Left cardiac atrium (tissue), 4 donors: ENCODE data around the gene NFIA. TPM values are rescaled to one million over a fixed set of nuclear protein-coding genes. Genes with fewer than 3 reads are reported as not detected.

ENCODE experiments used
- ATAC-seq, 2 donors: fragments of 200-7000 bp; cut with Tn5 transposase; one replicate each; pipeline ENCODE4 v1.9.1; 2020; ENCODE audit warnings: mild to moderate bottlenecking in 2 of 2, moderate library complexity in 2 of 2
- DNase-seq: peaks from one replicate; pipeline ENCODE4 v3.0.0-alpha.2; 2020
- intact Hi-C, 2 donors: fragments of 100-400 bp; cut with DNase I; formaldehyde crosslinking; loops; one replicate each; pipeline versions ENCODE4 v1.14.1 to v1.15.1; 2022 to 2023
- total RNA-seq, 2 donors: library from RNA; stranded (reverse); fragmentation: NEBNext Ultra II Directional; extraction: Animal tissue kit (Norgen Biotek cat#: 25700); gene quantifications; one replicate each; pipeline ENCODE4 v1.2.1, GENCODE V29; 2021
- donor health status: DM: no; HTN: yes; CAD: no.
- donor health status: DM: no; HTN: yes; CAD: no; lungs with severe emphysema.
- donor health status: DM: yes; HTN: yes; CAD: no.
- donor health status: Dilated cardiomyopathy.

NFIA gene
- total RNA-seq, 2 donors from 2014 or later = 94.1 to 97.8 TPM

GRCh38 chr1:61477301-61477700 is 394.9 kb downstream of the NFIA start:
- ATAC-seq (no peak), DNase-seq (no peak)
- intact Hi-C loops = no loop called here

DNA sequence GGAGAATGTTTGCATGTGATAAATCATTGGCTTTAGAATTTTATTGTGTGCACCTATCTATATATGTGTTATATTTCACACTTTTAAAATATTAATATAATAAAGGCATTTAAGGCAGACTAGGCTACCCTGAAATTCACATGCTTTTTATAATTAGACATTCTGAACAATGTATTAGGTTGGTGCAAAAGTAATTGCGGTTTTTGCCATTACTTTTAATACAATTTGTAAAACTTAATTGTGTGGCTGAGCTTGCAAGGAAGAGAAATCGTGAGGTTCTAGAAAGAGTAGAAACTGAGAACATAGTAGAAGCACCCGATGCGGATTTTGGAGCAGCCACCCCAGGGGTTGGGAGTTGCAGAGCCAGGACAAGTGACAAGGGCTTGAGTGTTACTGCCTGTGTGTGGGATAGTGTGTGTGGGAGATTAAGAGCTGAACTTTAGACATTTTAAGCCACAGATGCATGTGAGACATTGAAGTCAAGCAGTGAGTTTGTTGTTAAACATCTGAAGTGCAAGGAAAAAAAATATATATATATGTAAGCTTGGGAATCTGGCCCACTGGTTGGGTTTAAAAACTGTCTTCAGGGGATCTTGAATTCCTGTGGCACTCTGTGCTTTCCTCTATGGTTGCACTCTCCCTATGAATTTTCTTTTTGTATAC is 398.0 kb downstream of the NFIA start:
- no peak for ATAC-seq
- intact Hi-C loops = loop anchor here in 1 of 2 donors (10.0 kb wide), 1 partner anchor 154 kb away; no protein-coding TSS in a partner anchor
- DNase-seq = no peak

DNA sequence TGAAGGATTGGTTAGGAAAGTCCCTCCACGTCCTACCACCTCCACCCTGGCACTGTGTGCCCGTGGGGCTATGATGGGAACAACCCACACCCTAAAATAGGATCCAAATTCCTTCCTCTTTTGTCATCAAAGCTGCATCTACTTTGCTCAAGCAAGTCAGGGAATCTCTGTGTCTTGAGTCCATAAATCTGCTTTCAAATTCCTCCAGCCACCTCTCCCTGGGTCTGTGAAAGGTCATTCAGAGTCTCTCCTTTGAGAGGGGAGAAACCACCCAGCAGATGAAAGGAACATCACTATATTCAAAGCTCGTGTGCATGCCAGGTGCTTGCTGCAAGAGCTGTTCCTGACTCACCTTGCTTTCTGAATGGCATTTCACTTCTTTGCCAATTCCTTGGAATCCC is 399.0 kb downstream of the NFIA start:
- DNase-seq (no peak), ATAC-seq (no peak)
- intact Hi-C loops = loop anchor here in 1 of 2 donors (10.0 kb wide), 1 partner anchor 153 kb away; no protein-coding TSS in a partner anchor

- ATAC-seq (no peak), DNase-seq (no peak)
- intact Hi-C loops = loop anchor here in 1 of 2 donors (10.0 kb wide), 1 partner anchor 153 kb away; no protein-coding TSS in a partner anchor
Measured at GRCh38 chr1:61482170-61482734, 399.9 kb downstream of the NFIA start.

- DNase-seq = no peak
- intact Hi-C loops = loop anchor here in 1 of 2 donors (10.0 kb wide), 1 partner anchor 148 kb away; no protein-coding TSS in a partner anchor
- ATAC-seq = no peak
Measured at GRCh38 chr1:61486783-61487536, 404.6 kb downstream of the NFIA start.

DNA sequence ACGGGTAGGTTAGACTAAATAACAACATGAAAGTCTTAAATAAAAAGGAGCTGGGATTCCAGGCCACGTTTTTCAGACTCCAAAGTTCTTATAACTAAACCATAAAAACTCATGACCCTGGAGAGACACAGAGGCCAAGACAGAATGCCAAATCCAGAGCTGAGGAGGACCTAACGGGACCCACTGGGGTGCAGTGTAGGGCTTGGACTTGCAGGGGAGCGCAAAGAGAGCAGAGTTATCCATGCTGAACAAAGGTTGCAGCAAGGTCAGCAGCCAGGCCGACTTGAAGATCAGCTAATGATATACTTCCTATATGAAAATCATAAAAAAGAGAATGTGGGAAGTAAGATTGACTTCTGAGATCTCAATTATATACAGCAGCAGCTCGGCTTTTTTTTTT is 405.4 kb downstream of the NFIA start:
- no peak for ATAC-seq
- no peak for DNase-seq
- intact Hi-C loops = loop anchor here in 1 of 2 donors (10.0 kb wide), 1 partner anchor 147 kb away; no protein-coding TSS in a partner anchor

- intact Hi-C loops = no loop called here
- DNase-seq (no peak), ATAC-seq (peak; percentile 24 to 60)
Measured at GRCh38 chr1:61490924-61491323, 408.6 kb downstream of the NFIA start.

GRCh38 chr1:61491497-61491896 is 409.1 kb downstream of the NFIA start:
- intact Hi-C loops = no loop called here
- ATAC-seq = peak; percentile 87 to 88
- DNase-seq = no peak

DNA sequence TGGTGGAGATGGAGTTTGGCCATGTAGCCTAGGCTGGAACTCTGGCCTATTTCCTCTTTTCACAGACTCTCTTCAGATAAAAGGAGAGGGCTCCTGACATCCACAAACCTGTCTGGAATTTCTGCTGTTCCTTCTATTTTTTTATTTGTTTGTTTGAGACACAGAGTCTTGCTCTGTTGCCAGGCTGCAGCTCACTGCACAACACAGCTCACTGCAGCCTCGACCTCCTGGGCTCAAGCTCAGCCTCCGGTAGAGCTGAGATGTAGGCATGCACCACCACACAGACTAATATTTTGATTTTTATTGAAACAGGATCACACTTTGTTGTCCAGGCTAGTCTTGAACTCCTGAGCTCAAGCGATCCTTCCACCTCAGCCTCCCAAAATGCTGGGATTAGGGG is 411.6 kb downstream of the NFIA start:
- intact Hi-C loops = no loop called here
- DNase-seq = no peak
- no peak for ATAC-seq

- ATAC-seq = peak; percentile 32 to 67
- intact Hi-C loops = no loop called here
- no peak for DNase-seq
Measured at GRCh38 chr1:61496501-61496900, 414.1 kb downstream of the NFIA start.

DNA sequence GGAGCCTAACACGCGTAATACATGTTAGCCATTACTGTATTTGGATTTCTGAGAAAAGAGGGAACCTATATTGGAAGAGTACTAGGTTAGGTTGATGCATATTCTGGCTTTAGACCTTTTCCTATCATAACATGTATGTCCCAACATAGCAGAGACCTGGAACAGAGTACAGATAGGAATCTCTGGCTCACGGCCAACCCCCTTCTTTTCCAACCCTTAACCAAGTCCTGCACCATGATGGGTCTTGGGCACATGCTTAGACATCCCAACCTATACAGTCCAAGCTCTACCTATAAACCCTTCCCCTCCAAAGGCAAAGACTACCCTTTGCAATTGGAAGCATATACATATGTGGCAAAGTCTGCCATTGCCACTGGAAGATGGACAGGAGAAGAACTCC is 414.7 kb downstream of the NFIA start:
- intact Hi-C loops = no loop called here
- no peak for ATAC-seq
- DNase-seq = no peak

DNA sequence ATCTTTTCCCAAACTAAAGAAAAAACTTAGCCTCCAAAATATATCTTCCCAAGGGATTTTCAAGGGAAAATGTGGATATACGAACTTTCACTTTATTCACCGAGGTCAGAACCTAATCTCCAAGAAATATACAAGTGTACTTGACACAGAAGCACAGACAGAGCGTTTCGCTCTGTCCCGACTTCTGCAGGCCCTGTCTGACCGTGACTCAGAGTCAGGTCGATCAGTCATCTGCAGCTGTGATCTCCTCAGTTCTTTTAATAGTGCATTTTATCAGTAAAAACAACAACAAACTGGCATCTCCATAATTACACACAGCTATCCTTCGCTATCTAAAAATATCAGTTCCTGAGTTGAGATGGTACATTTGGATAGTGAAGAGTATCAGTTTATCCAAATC is 416.0 kb downstream of the NFIA start:
- no peak for DNase-seq
- peak in 1 of 2 donors; percentile 76 for ATAC-seq
- intact Hi-C loops = no loop called here

- intact Hi-C loops = loop anchor here in 1 of 2 donors (5.0 kb wide), 1 partner anchor 40 kb away; no protein-coding TSS in a partner anchor
- DNase-seq (no peak), ATAC-seq (no peak)
Measured at GRCh38 chr1:61501971-61502916, 419.9 kb downstream of the NFIA start.

DNA sequence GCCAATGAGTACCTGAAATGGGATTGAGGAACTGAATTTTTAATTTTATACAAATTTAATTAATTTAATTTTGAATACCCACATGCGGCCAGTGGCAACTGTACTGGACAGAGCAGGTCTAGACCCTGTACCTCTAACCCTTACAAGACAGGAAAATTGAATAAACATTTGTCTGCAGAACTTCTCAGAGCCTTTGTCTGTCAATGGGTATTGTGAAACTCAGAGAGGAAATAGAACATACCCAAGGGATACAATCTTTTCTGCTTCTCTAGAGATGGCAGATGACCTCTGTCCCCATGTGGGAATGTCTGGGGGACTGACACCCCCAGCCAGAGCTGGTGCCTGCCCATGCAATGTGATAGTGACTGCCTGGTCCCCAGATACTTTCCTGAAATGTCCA is 421.9 kb downstream of the NFIA start:
- DNase-seq (no peak), ATAC-seq (no peak)
- intact Hi-C loops = loop anchor here in 1 of 2 donors (5.0 kb wide), 1 partner anchor 38 kb away; no protein-coding TSS in a partner anchor

DNA sequence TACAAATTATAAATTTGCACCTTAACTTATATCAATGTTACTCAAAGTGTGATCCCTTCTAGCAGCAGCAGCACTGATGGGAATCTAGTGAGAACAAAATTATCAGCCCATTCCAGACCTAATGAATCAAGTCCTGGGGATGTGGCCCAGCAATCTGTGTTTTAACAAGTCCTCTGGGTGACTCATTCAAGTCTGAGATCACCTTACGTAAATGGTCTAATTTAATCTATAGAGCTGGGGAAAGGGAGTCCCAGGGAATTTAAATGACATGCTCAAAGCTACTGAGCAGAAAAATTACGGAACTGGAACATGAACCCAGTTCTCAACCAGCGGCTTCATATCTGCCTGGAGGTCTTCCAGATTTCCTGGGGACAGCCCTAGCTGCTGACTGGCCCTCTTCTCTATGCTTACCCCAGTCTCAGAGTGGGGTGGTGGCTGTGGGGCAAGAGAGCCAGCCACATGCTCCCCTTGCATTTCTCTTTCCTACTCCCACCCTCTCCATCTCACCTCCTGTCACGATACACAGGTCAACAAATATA is 422.6 kb downstream of the NFIA start:
- no peak for DNase-seq
- intact Hi-C loops = loop anchor here in 1 of 2 donors (5.0 kb wide), 1 partner anchor 37 kb away; no protein-coding TSS in a partner anchor
- no peak for ATAC-seq

- DNase-seq = no peak
- intact Hi-C loops = no loop called here
Measured at GRCh38 chr1:61506236-61506635, 423.9 kb downstream of the NFIA start.

DNA sequence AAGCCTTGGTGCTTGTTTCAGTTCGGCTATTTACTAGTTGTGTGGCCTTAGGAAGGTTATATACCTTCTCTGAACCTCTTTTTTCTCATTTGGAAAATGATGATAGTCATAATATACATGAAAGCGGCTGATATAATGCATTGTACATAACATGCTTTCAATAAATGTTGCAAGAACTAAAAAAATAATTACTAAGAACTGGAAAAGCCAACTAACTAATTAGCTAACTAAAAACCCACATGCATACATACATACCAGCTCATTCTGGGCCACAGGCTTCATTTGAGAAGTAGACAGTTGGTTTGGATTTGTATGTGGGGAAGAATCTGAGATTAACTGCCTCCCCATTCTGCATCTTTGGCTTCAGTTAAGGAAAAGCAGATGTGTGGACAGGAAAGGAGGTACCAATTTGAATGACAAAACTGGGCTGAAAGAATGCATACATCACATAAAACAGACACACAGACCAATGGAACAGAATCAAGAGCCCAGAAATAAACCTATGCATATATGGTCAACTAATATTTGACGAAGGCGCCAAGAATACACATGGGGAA is 424.7 kb downstream of the NFIA start:
- DNase-seq (no peak), ATAC-seq (no peak)
- intact Hi-C loops = no loop called here

More at GRCh38 chr1:61506236-61506635, 423.9 kb downstream of the NFIA start:
- peak in 1 of 2 donors; percentile 48 for ATAC-seq
